SJCRH30 (cell line): ENCODE measurements around the gene CTXND1. TPM values are rescaled to one million over a fixed set of nuclear protein-coding genes. Genes with fewer than 3 reads are reported as not detected.
A peak's percentile ranks its signal among the peaks of the same experiment; 100 is the strongest.

Experiments
- DNase-seq, 2 experiments: peaks; one replicate each; pipeline ENCODE4 v3.0.0-alpha.2; 2015 to 2020
- H3K27ac ChIP-seq: fragments of 250-450 bp; sonication (Bioruptor Pico); 2 replicates; pipeline ENCODE4 v1.5.1; 2020; ENCODE audit warnings: mild to moderate bottlenecking, moderate library complexity
- H3K27me3 ChIP-seq: fragments of 250-450 bp; sonication (Bioruptor Pico); 2 replicates; pipeline ENCODE4 v1.5.1; 2020; ENCODE audit warnings: mild to moderate bottlenecking, moderate library complexity
- H3K36me3 ChIP-seq: fragments of 250-450 bp; sonication (Bioruptor Pico); 2 replicates; pipeline ENCODE4 v1.5.1; 2020; ENCODE audit warnings: mild to moderate bottlenecking, moderate library complexity
- H3K4me1 ChIP-seq: fragments of 250-450 bp; sonication (Bioruptor Pico); 2 replicates; pipeline ENCODE4 v1.5.1; 2020; ENCODE audit warnings: mild to moderate bottlenecking, moderate library complexity
- H3K4me3 ChIP-seq: fragments of 250-450 bp; sonication (Bioruptor Pico); 2 replicates; pipeline ENCODE4 v1.5.1; 2020; ENCODE audit warnings: mild to moderate bottlenecking, moderate library complexity
- H3K9me3 ChIP-seq: fragments of 250-450 bp; sonication (Bioruptor Pico); replicated peaks from 2 replicates; pipeline ENCODE4 v1.5.1; 2020; ENCODE audit warnings: mild to moderate bottlenecking, moderate library complexity
- total RNA-seq: library from RNA; depleted of rRNA; stranded (reverse); fragments of >200 nt; shearing (Covaris generic); gene quantifications from 2 replicates; pipeline ENCODE4 v1.2.3, GENCODE V29; 2014

CTXND1 gene
- total RNA-seq, 1 experiment from 2014 or later, result 0.10 TPM

- H3K4me3 ChIP-seq, result no peak overlapping the region
- H3K4me1 ChIP-seq, result peaks cover 7% of the 10 kb centered on the region; the same call in 1 of the 2 replicates
- 0 out of 2 replicates have a peak, but pooled peaks cover 3% of the 10 kb centered on the region for H3K27me3 ChIP-seq
- no peaks in the 10 kb centered on the region for H3K36me3 ChIP-seq
- DNase-seq, result peak; percentile 45 to 64
- H3K9me3 ChIP-seq, result no peaks in the 10 kb centered on the region
- H3K27ac ChIP-seq, result no peak overlapping the region
Observed at GRCh38 chr15:80241508-80241907, 10.5 kb downstream of the CTXND1 start.

GRCh38 chr15:80240276-80240675, 11.7 kb downstream of the CTXND1 start:
- no peaks in the 10 kb centered on the region for H3K36me3 ChIP-seq
- H3K4me3 ChIP-seq, result no peak overlapping the region
- H3K9me3 ChIP-seq, result no peaks in the 10 kb centered on the region
- H3K27ac ChIP-seq, result no peak overlapping the region
- no peak for DNase-seq
- H3K4me1 ChIP-seq, result peaks cover 7% of the 10 kb centered on the region; the same call in 1 of the 2 replicates
- H3K27me3 ChIP-seq, result no peaks in the 10 kb centered on the region

DNA sequence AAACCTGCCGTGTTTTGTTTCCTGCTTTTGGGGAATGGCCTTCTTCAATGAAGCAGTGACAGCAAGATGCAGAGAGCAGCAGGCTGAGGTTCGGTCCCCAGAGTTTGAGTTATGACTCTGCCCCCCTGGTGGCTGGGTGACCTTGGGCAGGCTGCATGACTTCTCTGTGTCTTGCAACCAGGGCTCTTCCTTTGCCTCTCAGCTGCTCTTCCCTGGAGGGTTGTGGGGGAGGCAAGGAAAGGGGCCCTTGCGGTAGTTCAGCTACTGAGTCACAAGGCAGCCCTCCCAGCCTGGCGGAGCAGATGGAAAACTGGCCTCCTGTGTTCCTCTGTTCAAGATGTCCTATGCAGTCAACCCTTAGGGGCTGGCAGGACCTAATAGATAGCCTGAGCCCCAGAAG, 17.1 kb downstream of the CTXND1 start:
- H3K36me3 ChIP-seq, result no peaks in the 10 kb centered on the region
- DNase-seq, result peak; percentile 38 to 56
- no peaks in the 10 kb centered on the region for H3K9me3 ChIP-seq
- no peak overlapping the region for H3K27ac ChIP-seq
- H3K4me3 ChIP-seq, result no peak overlapping the region
- H3K27me3 ChIP-seq, result no peaks in the 10 kb centered on the region
- peaks cover 23% of the 10 kb centered on the region for H3K4me1 ChIP-seq

GRCh38 chr15:80233581-80233980, 18.4 kb downstream of the CTXND1 start:
- no peaks in the 10 kb centered on the region for H3K27me3 ChIP-seq
- peak overlapping the region; percentile 76; the same call in 1 of the 2 replicates for H3K27ac ChIP-seq
- peaks cover 23% of the 10 kb centered on the region for H3K4me1 ChIP-seq
- H3K4me3 ChIP-seq, result no peak overlapping the region
- no peaks in the 10 kb centered on the region for H3K9me3 ChIP-seq
- peak; percentile 45 to 57 for DNase-seq
- no peaks in the 10 kb centered on the region for H3K36me3 ChIP-seq

DNA sequence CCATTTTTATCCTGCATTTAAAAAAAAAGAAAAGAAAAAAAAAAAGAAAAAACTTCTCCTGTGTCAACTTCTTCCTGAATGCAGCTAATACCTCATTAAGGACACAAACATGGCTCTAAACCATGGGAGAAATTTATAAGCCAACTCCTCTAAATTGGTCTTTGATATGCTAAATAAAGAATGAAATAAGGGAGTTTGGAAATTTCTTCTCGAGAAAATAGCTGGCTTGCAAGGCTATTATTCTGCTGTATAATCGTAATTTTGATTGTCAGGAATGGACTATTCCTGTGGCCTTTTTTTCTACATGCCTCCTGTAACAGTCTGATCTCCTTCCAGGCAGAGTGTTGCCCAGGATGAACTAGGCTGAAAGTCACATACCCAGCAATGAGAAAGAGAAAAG, 20.6 kb downstream of the CTXND1 start:
- no peaks in the 10 kb centered on the region for H3K9me3 ChIP-seq

DNA sequence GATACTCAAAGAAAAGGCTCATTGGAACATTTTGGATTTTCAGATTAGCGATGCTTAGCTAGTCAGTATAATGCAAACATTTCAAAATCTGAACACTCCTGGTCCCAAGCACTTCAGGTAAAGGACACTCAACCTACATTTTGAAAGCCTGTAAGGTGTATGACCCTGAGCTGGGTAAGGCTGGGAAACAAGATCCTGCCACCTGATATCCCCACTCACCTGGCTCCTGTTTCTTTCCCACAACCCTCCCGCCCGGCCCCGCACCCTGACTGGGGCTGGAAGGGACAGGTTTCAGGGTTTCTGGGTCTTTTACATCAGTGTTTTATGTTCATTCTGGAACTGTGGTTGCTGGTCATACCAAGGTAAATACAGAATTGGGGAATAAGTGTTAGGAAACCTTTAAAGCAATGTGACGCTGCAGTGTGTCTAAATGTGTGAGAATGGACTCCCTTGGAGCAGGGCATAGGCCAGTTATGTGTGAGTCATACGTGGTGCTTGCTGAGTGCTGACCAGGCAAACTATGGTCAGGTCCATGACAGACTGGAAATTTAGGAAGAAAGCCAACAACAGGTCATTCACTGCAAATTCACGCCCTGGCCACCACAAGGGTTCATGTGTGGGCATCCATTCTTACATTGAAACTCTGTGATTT, 22.9 kb downstream of the CTXND1 start:
- DNase-seq, result no peak
- no peak overlapping the region for H3K27ac ChIP-seq
- H3K4me3 ChIP-seq, result no peak overlapping the region
- no peaks in the 10 kb centered on the region for H3K36me3 ChIP-seq
- peaks cover 23% of the 10 kb centered on the region for H3K4me1 ChIP-seq
- no peaks in the 10 kb centered on the region for H3K27me3 ChIP-seq
- no peaks in the 10 kb centered on the region for H3K9me3 ChIP-seq

More for the DNA sequence above, 20.6 kb downstream of the CTXND1 start:
- no peak for DNase-seq
- H3K4me1 ChIP-seq, result peaks cover 23% of the 10 kb centered on the region
- no peak overlapping the region for H3K4me3 ChIP-seq
- H3K27ac ChIP-seq, result peak overlapping the region; percentile 76
- no peaks in the 10 kb centered on the region for H3K27me3 ChIP-seq
- H3K36me3 ChIP-seq, result no peaks in the 10 kb centered on the region

GRCh38 chr15:80219955-80220354, 32.1 kb downstream of the CTXND1 start:
- H3K4me3 ChIP-seq, result no peak overlapping the region
- H3K9me3 ChIP-seq, result no peaks in the 10 kb centered on the region
- no peak overlapping the region for H3K27ac ChIP-seq
- no peaks in the 10 kb centered on the region for H3K27me3 ChIP-seq
- no peak for DNase-seq
- H3K36me3 ChIP-seq, result no peaks in the 10 kb centered on the region
- H3K4me1 ChIP-seq, result no peaks in the 10 kb centered on the region

DNA sequence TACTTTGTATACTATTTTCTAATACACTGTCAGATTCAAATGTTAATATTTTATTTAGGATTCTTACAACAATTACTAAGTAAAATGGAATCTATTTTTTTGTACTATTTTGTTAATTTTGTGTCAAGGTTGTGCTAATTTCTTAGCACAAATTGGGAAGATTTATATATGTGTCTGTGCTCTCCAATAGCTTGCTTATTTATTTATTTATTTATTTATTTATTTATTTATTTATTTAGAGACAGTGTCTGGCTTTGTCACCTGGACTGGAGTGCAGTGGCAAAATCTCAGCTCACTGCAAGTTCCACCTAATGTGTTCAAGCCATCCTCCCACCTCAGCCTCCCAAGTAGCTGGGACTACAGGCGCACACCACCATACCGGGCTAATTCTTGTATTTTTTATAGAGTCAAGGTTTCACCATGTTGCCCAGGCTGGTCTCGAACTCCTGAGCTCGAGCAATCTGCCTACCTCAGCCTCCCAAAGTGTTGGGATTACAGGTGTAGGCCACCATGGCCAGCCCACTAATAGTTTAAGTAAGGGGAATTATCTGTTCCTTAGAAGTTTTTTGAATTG, 34.6 kb downstream of the CTXND1 start:
- no peak for DNase-seq
- H3K36me3 ChIP-seq, result no peaks in the 10 kb centered on the region
- no peak overlapping the region for H3K4me3 ChIP-seq
- H3K27me3 ChIP-seq, result no peaks in the 10 kb centered on the region
- H3K27ac ChIP-seq, result no peak overlapping the region
- H3K4me1 ChIP-seq, result no peaks in the 10 kb centered on the region
- H3K9me3 ChIP-seq, result no peaks in the 10 kb centered on the region; the same call in 1 of the 2 replicates

- DNase-seq, result no peak
- Histone ChIP-seq H3K9me3 (no peaks in the 10 kb centered on the region; the same call in 1 of the 2 replicates), H3K27ac (no peak overlapping the region), H3K36me3 (no peaks in the 10 kb centered on the region), H3K4me1 (no peaks in the 10 kb centered on the region), H3K4me3 (no peak overlapping the region), H3K27me3 (no peaks in the 10 kb centered on the region)
Observed at GRCh38 chr15:80216911-80217310, 35.1 kb downstream of the CTXND1 start.

GRCh38 chr15:80216141-80216540, 35.9 kb downstream of the CTXND1 start:
- Histone ChIP-seq H3K27ac (no peak overlapping the region), H3K36me3 (no peaks in the 10 kb centered on the region), H3K4me1 (no peaks in the 10 kb centered on the region), H3K27me3 (no peaks in the 10 kb centered on the region), H3K4me3 (no peak overlapping the region), H3K9me3 (no peaks in the 10 kb centered on the region; the same call in 1 of the 2 replicates)
- no peak for DNase-seq

DNA sequence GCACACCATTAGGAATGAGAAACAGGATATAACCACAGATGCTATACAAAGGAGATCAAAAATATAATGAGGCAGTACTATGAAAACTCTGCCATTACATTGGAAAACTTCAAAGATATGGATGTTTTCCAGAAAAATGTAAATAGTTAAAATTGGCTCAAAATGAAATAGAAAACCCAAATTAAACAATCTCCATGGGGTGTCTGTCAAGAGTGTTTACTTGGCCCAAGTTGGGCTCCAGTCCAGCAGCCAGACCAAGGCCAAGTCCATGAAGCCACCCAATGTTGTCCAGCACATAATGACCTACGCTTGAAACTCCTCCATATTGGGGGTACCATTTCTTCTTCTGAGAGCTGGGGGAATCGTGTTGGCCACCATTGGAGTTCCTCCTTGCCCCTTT, 37.1 kb downstream of the CTXND1 start:
- no peaks in the 10 kb centered on the region for H3K4me1 ChIP-seq
- no peaks in the 10 kb centered on the region; the same call in 1 of the 2 replicates for H3K9me3 ChIP-seq
- DNase-seq, result no peak
- H3K27ac ChIP-seq, result no peak overlapping the region
- H3K4me3 ChIP-seq, result no peak overlapping the region
- H3K27me3 ChIP-seq, result no peaks in the 10 kb centered on the region
- H3K36me3 ChIP-seq, result no peaks in the 10 kb centered on the region

GRCh38 chr15:80211976-80212375, 40.0 kb downstream of the CTXND1 start:
- no peaks in the 10 kb centered on the region for H3K4me1 ChIP-seq
- H3K9me3 ChIP-seq, result no peaks in the 10 kb centered on the region; the same call in 1 of the 2 replicates
- no peaks in the 10 kb centered on the region for H3K27me3 ChIP-seq
- no peak overlapping the region for H3K27ac ChIP-seq
- DNase-seq, result no peak
- H3K4me3 ChIP-seq, result no peak overlapping the region
- no peaks in the 10 kb centered on the region for H3K36me3 ChIP-seq

DNA sequence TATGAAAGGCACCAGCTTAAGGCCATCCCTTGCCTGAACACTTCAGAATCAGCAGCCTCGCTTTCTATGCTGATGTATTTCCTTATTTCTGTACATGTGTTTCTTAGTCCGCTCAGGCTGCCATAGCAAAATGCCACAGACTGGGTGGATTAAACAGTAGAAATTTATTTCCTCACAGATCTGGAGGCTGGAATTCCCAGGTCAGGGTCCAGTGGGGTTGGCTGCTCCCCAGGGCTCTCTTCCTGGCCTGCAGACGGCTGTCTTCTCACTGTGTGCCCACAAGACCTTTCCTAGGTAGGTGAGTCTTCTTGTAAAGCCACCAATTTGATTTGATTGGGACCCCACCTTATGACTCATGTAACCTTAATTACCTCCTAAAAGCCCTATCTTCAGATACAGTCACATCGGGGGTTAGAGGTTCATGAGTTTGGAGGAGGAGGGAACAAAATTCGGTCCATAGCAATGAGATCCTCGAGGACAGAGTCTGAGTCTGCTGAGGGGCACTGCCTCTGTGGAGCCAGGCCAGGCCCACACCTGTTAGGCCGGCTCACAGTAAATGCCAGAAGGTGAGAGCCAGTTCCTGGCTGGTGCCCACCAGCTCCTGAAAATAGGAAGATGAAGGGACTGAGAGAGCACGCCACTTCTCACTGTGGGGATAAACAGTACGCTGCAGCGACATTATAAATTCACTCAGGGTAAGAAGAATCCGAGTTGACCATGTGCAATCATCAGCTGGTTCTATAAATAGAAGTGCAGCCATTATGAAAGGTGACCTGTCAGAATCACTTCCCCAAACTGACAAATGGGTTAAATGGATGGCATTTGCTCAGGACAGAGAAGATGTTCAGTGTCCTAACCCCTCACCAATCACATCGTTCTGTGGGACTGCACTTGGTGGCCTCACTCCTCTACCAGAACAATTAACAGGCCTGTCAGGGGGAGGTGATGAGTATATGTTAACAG, 41.1 kb downstream of the CTXND1 start:
- H3K4me3 ChIP-seq, result no peak overlapping the region
- H3K9me3 ChIP-seq, result no peaks in the 10 kb centered on the region; the same call in 1 of the 2 replicates
- no peaks in the 10 kb centered on the region for H3K27me3 ChIP-seq
- no peaks in the 10 kb centered on the region for H3K4me1 ChIP-seq
- H3K36me3 ChIP-seq, result no peaks in the 10 kb centered on the region
- DNase-seq, result no peak
- H3K27ac ChIP-seq, result no peak overlapping the region

GRCh38 chr15:80208758-80209734, 43.0 kb downstream of the CTXND1 start:
- Histone ChIP-seq H3K4me1 (no peaks in the 10 kb centered on the region), H3K36me3 (no peaks in the 10 kb centered on the region), H3K4me3 (no peak overlapping the region), H3K27me3 (no peaks in the 10 kb centered on the region), H3K9me3 (no peaks in the 10 kb centered on the region; the same call in 1 of the 2 replicates), H3K27ac (no peak overlapping the region)
- no peak for DNase-seq
